GM23338 (cell line): ENCODE measurements around the gene LPGAT1. TPM values are rescaled to one million over a fixed set of nuclear protein-coding genes. Genes with fewer than 3 reads are reported as not detected.

Source experiments
- ATAC-seq: fragments of 200-7000 bp; cut with Tn5 transposase; 3 replicates; pipeline ENCODE4 v1.9.1; 2020
- DNase-seq: peaks from one replicate; pipeline ENCODE4 v3.0.0-alpha.2; 2015; ENCODE audit warnings: low spot score
- H2AFZ ChIP-seq: fragments of 200-600 bp; sonication (generic); 2 replicates; pipeline ENCODE4 v1.8.0; 2016; ENCODE audit warnings: antibody characterized with exemption, mild to moderate bottlenecking, moderate library complexity
- H3F3A ChIP-seq: fragments of 200-600 bp; sonication (generic); replicated peaks from 2 replicates; pipeline ENCODE4 v1.8.0; 2017; ENCODE audit warnings: antibody characterized with exemption, mixed run types, low read depth
- H3K27ac ChIP-seq: fragments of 200-600 bp; sonication (generic); 2 replicates; pipeline ENCODE4 v1.6.1; 2016; ENCODE audit warnings: low read depth
- H3K27me3 ChIP-seq: fragments of 200-600 bp; sonication (generic); 2 replicates; pipeline ENCODE4 v1.8.0; 2016; ENCODE audit warnings: mild to moderate bottlenecking, mixed run types, moderate library complexity; ENCODE audit not compliant: insufficient read depth
- H3K36me3 ChIP-seq: fragments of 200-600 bp; sonication (generic); 2 replicates; pipeline ENCODE4 v1.8.0; 2016; ENCODE audit warnings: mild to moderate bottlenecking; ENCODE audit not compliant: insufficient read depth
- H3K4me1 ChIP-seq: fragments of 200-600 bp; sonication (generic); 2 replicates; pipeline ENCODE4 v1.8.0; 2016; ENCODE audit warnings: mild to moderate bottlenecking, moderate library complexity; ENCODE audit not compliant: insufficient read depth
- H3K4me2 ChIP-seq: fragments of 200-600 bp; sonication (generic); 2 replicates; pipeline ENCODE4 v1.7.1; 2017; ENCODE audit warnings: mixed run types
- H3K4me3 ChIP-seq: fragments of 200-600 bp; sonication (generic); 2 replicates; pipeline ENCODE4 v1.6.1; 2016; ENCODE audit warnings: mixed run types
- H3K79me2 ChIP-seq: fragments of 200-600 bp; sonication (generic); replicated peaks from 2 replicates; pipeline ENCODE4 v1.8.0; 2017; ENCODE audit warnings: mild to moderate bottlenecking; ENCODE audit not compliant: insufficient read depth
- H3K9me2 ChIP-seq: fragments of 200-600 bp; sonication (generic); 2 replicates; pipeline ENCODE4 v1.8.0; 2017; ENCODE audit not compliant: insufficient read depth
- H4K20me1 ChIP-seq: fragments of 200-600 bp; sonication (generic); replicated peaks from 2 replicates; pipeline ENCODE4 v1.8.0; 2017; ENCODE audit warnings: mild to moderate bottlenecking; ENCODE audit not compliant: insufficient read depth
- H3K27ac Mint-ChIP-seq: 2 replicates; pipeline ENCODE4 v1.8.0; 2020; ENCODE audit warnings: inconsistent platforms, mild to moderate bottlenecking, moderate library complexity, mixed read lengths
- H3K27me3 Mint-ChIP-seq: 3 replicates; pipeline ENCODE4 v1.8.0; 2022; ENCODE audit warnings: low read depth, mild to moderate bottlenecking, moderate library complexity, mixed read lengths, inconsistent platforms; ENCODE audit not compliant: insufficient read depth, poor library complexity
- H3K36me3 Mint-ChIP-seq: 3 replicates; pipeline ENCODE4 v1.8.0; 2021; ENCODE audit warnings: low read depth, mild to moderate bottlenecking, inconsistent platforms, moderate library complexity, mixed read lengths
- H3K4me1 Mint-ChIP-seq: 3 replicates; pipeline ENCODE4 v1.8.0; 2020; ENCODE audit warnings: mild to moderate bottlenecking, inconsistent platforms, mixed read lengths
- H3K4me3 Mint-ChIP-seq: 3 replicates; pipeline ENCODE4 v1.8.0; 2021; ENCODE audit warnings: moderate library complexity, mild to moderate bottlenecking, inconsistent platforms, mixed read lengths
- H3K9me3 Mint-ChIP-seq: 3 replicates; pipeline ENCODE4 v1.8.0; 2020; ENCODE audit warnings: moderate library complexity, mild to moderate bottlenecking, inconsistent platforms, mixed read lengths
- CREB1 ChIP-seq: fragments of 250-450 bp; sonication (Bioruptor Pico); IDR thresholded peaks from 2 replicates; pipeline ENCODE4 v1.5.0; 2020; ENCODE audit warnings: low read depth, mild to moderate bottlenecking, moderate library complexity
- EZH2 ChIP-seq: fragments of 200-600 bp; sonication (generic); IDR thresholded peaks from one replicate; pipeline ENCODE4 v1.8.0; 2017; ENCODE audit warnings: antibody characterized with exemption, mild to moderate bottlenecking, low read depth; ENCODE audit not compliant: unreplicated experiment
- EZH2phosphoT487 ChIP-seq: fragments of 200-600 bp; sonication (generic); IDR thresholded peaks from one replicate; pipeline ENCODE4 v1.8.1; 2018; ENCODE audit warnings: antibody characterized with exemption; ENCODE audit not compliant: unreplicated experiment
- JUNB ChIP-seq: IDR thresholded peaks from one replicate; pipeline ENCODE4 v1.6.1; 2016; ENCODE audit warnings: antibody characterized with exemption; ENCODE audit not compliant: unreplicated experiment
- NANOG ChIP-seq: IDR thresholded peaks from 2 replicates; pipeline ENCODE4 v1.6.1; 2016; ENCODE audit warnings: antibody characterized with exemption, borderline replicate concordance
- POLR2AphosphoS5 ChIP-seq: IDR thresholded peaks from 2 replicates; pipeline ENCODE4 v1.6.1; 2016; ENCODE audit warnings: antibody characterized with exemption, low read depth
- STAT1 ChIP-seq: IDR thresholded peaks from one replicate; pipeline ENCODE4 v1.6.1; 2016; ENCODE audit warnings: antibody characterized with exemption; ENCODE audit not compliant: unreplicated experiment
- ZNF114 ChIP-seq: fragments of 250-450 bp; sonication (Bioruptor Pico); IDR thresholded peaks from 2 replicates; pipeline ENCODE4 v1.5.0; 2020; ENCODE audit warnings: mild to moderate bottlenecking, moderate library complexity
- ZNF331 ChIP-seq: fragments of 250-450 bp; sonication (Bioruptor Pico); IDR thresholded peaks from 2 replicates; pipeline ENCODE4 v1.5.0; 2020; ENCODE audit warnings: low read depth, mild to moderate bottlenecking, moderate library complexity
- polyA plus RNA-seq: library from polyadenylated mRNA; unstranded; fragments of >200 nt; fragmentation: Nextera tagmentation; extraction: Ambion mirVana; gene quantifications from 2 replicates; pipeline ENCODE4 v1.2.1, GENCODE V29; 2016
- total RNA-seq: library from RNA; depleted of rRNA; stranded (reverse); fragments of >200 nt; shearing (Covaris generic); gene quantifications from 2 replicates; pipeline ENCODE4 v1.2.3, GENCODE V29; 2014
- TF ChIP-seq, protein P1 (sequence below), 2 experiments: fragments of 200-600 bp in 1 of 2; sonication (generic) in 1 of 2; conservative IDR thresholded peaks; 2 replicates each; pipeline versions ENCODE4 v1.5.1 to v1.6.1; 2016 to 2017; ENCODE audit warnings: antibody characterized with exemption in 2 of 2, low read depth in 2 of 2, mild to moderate bottlenecking in 2 of 2, moderate library complexity in 1 of 2
- TF ChIP-seq, protein P2 (sequence below): IDR thresholded peaks from one replicate; pipeline ENCODE4 v1.6.1; 2018; ENCODE audit warnings: antibody characterized with exemption; ENCODE audit not compliant: unreplicated experiment
- TF ChIP-seq, protein P3 (sequence below): IDR thresholded peaks from 2 replicates; pipeline ENCODE4 v1.6.1; 2016; ENCODE audit warnings: antibody characterized with exemption

LPGAT1 gene
- total and polyA plus RNA-seq, 2 experiments from 2014 or later, result 3.3 to 16.4 TPM

DNA sequence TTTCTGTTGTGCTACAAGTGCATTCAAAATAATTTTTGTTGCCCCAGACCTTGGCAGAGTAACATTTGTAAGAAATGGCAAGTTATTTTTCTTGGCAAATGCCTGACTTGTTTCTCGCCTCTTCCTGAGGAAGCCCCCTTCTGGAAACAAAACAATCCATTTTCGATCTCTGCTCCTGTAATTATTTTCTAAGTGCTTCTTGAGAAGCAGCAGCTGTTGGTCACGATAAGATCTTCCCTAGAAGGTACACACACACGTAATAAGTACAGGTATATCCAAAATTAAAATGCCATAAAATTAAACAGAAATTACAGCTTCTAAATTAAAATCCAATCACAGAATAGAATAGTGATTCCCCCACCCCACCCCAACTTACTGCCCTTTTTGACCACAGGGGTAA lies 47.3 kb downstream of the LPGAT1 start:
- no peaks in the 10 kb centered on the region for H3K9me2 ChIP-seq
- Mint-ChIP-seq H3K36me3 (no peaks in the 10 kb centered on the region), H3K9me3 (no peaks in the 10 kb centered on the region), H3K27me3 (peaks cover 3% of the 10 kb centered on the region), H3K4me3 (no peak overlapping the region), H3K27ac (no peak overlapping the region), H3K4me1 (0 out of 3 replicates have a peak, but pooled peaks cover 2% of the 10 kb centered on the region)
- no peaks in the 10 kb centered on the region for H3K36me3 ChIP-seq
- H4K20me1 ChIP-seq, result no peaks in the 10 kb centered on the region
- H2AFZ ChIP-seq, result no peak overlapping the region
- H3K4me1 ChIP-seq, result peaks cover 7% of the 10 kb centered on the region; the same call in 1 of the 2 replicates
- TF ChIP-seq POLR2AphosphoS5 (no peak), CREB1 (no peak), JUNB (no peak), ZNF331 (CRISPR knock-in tag) (no peak), EZH2phosphoT487 (no peak), ZNF114 (CRISPR knock-in tag) (no peak)
- TF ChIP-seq, protein P1, sequence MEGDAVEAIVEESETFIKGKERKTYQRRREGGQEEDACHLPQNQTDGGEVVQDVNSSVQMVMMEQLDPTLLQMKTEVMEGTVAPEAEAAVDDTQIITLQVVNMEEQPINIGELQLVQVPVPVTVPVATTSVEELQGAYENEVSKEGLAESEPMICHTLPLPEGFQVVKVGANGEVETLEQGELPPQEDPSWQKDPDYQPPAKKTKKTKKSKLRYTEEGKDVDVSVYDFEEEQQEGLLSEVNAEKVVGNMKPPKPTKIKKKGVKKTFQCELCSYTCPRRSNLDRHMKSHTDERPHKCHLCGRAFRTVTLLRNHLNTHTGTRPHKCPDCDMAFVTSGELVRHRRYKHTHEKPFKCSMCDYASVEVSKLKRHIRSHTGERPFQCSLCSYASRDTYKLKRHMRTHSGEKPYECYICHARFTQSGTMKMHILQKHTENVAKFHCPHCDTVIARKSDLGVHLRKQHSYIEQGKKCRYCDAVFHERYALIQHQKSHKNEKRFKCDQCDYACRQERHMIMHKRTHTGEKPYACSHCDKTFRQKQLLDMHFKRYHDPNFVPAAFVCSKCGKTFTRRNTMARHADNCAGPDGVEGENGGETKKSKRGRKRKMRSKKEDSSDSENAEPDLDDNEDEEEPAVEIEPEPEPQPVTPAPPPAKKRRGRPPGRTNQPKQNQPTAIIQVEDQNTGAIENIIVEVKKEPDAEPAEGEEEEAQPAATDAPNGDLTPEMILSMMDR (conservative IDR thresholded peaks at IDR 0.05; ENCODE audit: low read depth in 2 of 2), result no peak
- no peak for ATAC-seq
- H3K27me3 ChIP-seq, result no peaks in the 10 kb centered on the region
- no peaks in the 10 kb centered on the region for H3F3A ChIP-seq
- no peak overlapping the region for H3K4me3 ChIP-seq
- H3K27ac ChIP-seq, result no peak overlapping the region
- DNase-seq, result no peak
- no peak overlapping the region for H3K4me2 ChIP-seq
- H3K79me2 ChIP-seq, result no peaks in the 10 kb centered on the region

DNA sequence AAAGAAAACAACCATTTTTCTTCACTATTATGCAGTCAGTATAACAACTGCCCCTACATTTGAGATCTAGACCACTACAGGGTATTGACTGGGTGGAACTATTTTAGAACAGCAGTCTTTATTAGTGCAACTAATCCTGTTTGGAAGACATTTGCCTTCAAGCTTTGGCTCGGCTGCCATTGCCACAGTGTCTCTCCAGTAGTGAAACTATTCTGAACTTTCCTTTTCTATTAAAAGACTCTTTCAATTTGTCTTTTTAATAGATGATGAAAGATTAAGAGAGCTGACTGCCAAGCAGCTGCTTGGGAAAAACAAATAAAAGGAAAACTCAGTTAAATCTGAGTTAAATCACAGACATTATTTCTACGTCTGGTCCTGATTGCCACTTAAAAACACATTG lies 49.3 kb downstream of the LPGAT1 start:
- ATAC-seq, result no peak
- H3K4me1 ChIP-seq, result peaks cover 7% of the 10 kb centered on the region; the same call in 1 of the 2 replicates
- H3K4me3 ChIP-seq, result no peak overlapping the region
- no peak overlapping the region for H3K27ac ChIP-seq
- no peaks in the 10 kb centered on the region for H3K27me3 ChIP-seq
- H3K79me2 ChIP-seq, result no peaks in the 10 kb centered on the region
- H3K36me3 ChIP-seq, result no peaks in the 10 kb centered on the region
- no peak overlapping the region for H2AFZ ChIP-seq
- no peaks in the 10 kb centered on the region for H3K36me3 Mint-ChIP-seq
- H3F3A ChIP-seq, result no peaks in the 10 kb centered on the region
- no peaks in the 10 kb centered on the region for H3K9me2 ChIP-seq
- H3K27ac Mint-ChIP-seq, result no peak overlapping the region
- no peaks in the 10 kb centered on the region for H4K20me1 ChIP-seq
- H3K4me2 ChIP-seq, result no peak overlapping the region
- H3K27me3 Mint-ChIP-seq, result peaks cover 3% of the 10 kb centered on the region
- 0 out of 3 replicates have a peak, but pooled peaks cover 2% of the 10 kb centered on the region for H3K4me1 Mint-ChIP-seq
- H3K9me3 Mint-ChIP-seq, result no peaks in the 10 kb centered on the region
- no peak overlapping the region for H3K4me3 Mint-ChIP-seq
- DNase-seq, result no peak
- TF ChIP-seq, protein P2, sequence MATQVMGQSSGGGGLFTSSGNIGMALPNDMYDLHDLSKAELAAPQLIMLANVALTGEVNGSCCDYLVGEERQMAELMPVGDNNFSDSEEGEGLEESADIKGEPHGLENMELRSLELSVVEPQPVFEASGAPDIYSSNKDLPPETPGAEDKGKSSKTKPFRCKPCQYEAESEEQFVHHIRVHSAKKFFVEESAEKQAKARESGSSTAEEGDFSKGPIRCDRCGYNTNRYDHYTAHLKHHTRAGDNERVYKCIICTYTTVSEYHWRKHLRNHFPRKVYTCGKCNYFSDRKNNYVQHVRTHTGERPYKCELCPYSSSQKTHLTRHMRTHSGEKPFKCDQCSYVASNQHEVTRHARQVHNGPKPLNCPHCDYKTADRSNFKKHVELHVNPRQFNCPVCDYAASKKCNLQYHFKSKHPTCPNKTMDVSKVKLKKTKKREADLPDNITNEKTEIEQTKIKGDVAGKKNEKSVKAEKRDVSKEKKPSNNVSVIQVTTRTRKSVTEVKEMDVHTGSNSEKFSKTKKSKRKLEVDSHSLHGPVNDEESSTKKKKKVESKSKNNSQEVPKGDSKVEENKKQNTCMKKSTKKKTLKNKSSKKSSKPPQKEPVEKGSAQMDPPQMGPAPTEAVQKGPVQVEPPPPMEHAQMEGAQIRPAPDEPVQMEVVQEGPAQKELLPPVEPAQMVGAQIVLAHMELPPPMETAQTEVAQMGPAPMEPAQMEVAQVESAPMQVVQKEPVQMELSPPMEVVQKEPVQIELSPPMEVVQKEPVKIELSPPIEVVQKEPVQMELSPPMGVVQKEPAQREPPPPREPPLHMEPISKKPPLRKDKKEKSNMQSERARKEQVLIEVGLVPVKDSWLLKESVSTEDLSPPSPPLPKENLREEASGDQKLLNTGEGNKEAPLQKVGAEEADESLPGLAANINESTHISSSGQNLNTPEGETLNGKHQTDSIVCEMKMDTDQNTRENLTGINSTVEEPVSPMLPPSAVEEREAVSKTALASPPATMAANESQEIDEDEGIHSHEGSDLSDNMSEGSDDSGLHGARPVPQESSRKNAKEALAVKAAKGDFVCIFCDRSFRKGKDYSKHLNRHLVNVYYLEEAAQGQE, result no peak
- TF ChIP-seq POLR2AphosphoS5, result no peak
- TF ChIP-seq EZH2phosphoT487, result no peak
- TF ChIP-seq NANOG, result no peak
- TF ChIP-seq, protein P3, sequence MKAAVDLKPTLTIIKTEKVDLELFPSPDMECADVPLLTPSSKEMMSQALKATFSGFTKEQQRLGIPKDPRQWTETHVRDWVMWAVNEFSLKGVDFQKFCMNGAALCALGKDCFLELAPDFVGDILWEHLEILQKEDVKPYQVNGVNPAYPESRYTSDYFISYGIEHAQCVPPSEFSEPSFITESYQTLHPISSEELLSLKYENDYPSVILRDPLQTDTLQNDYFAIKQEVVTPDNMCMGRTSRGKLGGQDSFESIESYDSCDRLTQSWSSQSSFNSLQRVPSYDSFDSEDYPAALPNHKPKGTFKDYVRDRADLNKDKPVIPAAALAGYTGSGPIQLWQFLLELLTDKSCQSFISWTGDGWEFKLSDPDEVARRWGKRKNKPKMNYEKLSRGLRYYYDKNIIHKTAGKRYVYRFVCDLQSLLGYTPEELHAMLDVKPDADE, result no peak
- no peak for TF ChIP-seq STAT1
- no peak for TF ChIP-seq ZNF331 (CRISPR knock-in tag)
- no peak for TF ChIP-seq EZH2
- TF ChIP-seq, protein P1 (conservative IDR thresholded peaks at IDR 0.05; ENCODE audit: low read depth in 2 of 2), result no peak
